Dendritic cell treated with granulocyte-macrophage colony-stimulating factor and Interleukin-4, amounts not matched to agents 40 ng/mL and 50 ng/mL, for 4 days (primary cell): ENCODE data around the gene NFIX.

ENCODE experiments used
- H3K27ac Mint-ChIP-seq: one replicate; pipeline ENCODE4 v1.8.0; 2022; ENCODE audit warnings: mild to moderate bottlenecking, mixed read lengths
- H3K27me3 Mint-ChIP-seq: one replicate; pipeline ENCODE4 v1.8.0; 2022; ENCODE audit warnings: mild to moderate bottlenecking, mixed read lengths
- H3K36me3 Mint-ChIP-seq: one replicate; pipeline ENCODE4 v1.8.0; 2022; ENCODE audit warnings: low read depth, mixed read lengths
- H3K4me1 Mint-ChIP-seq: one replicate; pipeline ENCODE4 v1.8.0; 2022; ENCODE audit warnings: low read depth, mixed read lengths
- H3K4me3 Mint-ChIP-seq: one replicate; pipeline ENCODE4 v1.8.0; 2022; ENCODE audit warnings: mild to moderate bottlenecking, moderate library complexity, mixed read lengths
- H3K9me3 Mint-ChIP-seq: one replicate; pipeline ENCODE4 v1.8.0; 2022; ENCODE audit warnings: mixed read lengths
- intact Hi-C: fragments of 100-400 bp; cut with micrococcal nuclease; formaldehyde crosslinking; loops from one replicate; pipeline ENCODE4 v1.15.0; 2022

The NFIX gene

DNA sequence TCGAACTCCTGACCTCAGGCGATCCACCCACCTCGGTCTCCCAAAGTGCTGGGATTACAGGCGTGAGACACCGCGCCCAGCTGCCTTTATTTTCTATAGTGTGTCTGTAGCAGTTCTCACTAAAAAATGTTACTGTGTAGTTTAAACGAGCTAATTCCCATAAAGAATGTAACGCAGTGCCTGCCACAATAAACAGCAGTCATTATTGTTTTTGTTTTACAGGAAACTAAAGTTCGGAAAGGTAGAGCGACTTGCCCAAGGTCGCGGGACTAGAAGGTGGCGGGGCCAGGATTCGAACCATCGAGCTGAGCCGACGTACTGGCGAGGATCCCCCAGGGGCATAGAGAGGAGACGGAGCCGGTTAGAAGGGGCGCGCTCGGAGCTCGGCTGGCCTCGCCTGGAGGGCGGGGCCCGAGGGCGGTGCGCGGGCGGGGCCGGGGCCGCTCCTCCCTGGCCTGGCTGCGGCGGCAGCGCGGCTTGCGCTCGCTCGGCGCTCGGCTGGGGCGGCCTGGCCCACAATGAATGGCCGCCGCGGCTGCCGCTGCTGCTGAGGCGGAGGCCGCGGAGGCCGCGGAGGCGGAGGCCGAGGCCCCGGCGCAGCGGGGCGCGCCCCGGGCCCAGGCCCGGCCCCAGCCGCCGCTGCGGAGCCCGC is 122.6 kb downstream of the NFIX start, which contains the start of gene NACC1:
Gene NACC1 (plus strand): TSS at position 493 of the 652 bp plus-strand sequence. CDS start 16,944 bp downstream, outside the sequence.
- intact Hi-C loops, result loop anchor here (2.0 kb wide), 1 partner anchor 33 kb away; the partner anchor contains the start of genes IER2 and STX10
- Mint-ChIP-seq H3K4me3 (peak within 1 kb of the TSS; percentile 89), H3K27ac (peak within 1 kb of the TSS; percentile 83), H3K9me3 (no peaks in the 10 kb centered on the region), H3K36me3 (peaks cover 60% of the 10 kb centered on the region), H3K4me1 (peaks cover 68% of the 10 kb centered on the region), H3K27me3 (no peaks in the 10 kb centered on the region)

- H3K27me3 Mint-ChIP-seq, result no peaks in the 10 kb centered on the region
- no peaks in the 10 kb centered on the region for H3K9me3 Mint-ChIP-seq
- peak overlapping the region; percentile 76 for H3K4me3 Mint-ChIP-seq
- intact Hi-C loops, result no loop called here
- H3K4me1 Mint-ChIP-seq, result peaks cover 75% of the 10 kb centered on the region
- H3K36me3 Mint-ChIP-seq, result peaks cover 60% of the 10 kb centered on the region
- peak overlapping the region; percentile 65 for H3K27ac Mint-ChIP-seq
Observed at GRCh38 chr19:13118424-13119193, 123.3 kb downstream of the NFIX start.

DNA sequence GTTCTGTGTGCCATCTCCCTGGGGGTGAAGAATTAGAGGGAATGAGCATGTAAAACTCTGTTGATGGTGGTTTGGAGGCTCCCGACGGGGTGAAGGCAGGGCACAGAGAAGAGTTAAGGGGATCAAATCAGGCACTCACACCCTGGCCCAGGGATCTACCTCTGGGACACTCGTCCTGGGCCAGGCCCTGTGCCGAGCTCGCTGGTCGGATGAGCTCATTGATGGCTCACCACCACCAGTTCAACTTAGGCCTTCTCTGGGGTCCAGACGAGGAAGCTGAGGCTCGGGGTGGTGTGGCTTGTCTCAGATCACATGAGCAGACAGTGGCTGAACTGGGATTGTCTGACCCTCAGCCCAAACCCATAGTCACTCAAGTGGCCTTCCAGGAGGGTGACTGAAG is 124.4 kb downstream of the NFIX start:
- H3K36me3 Mint-ChIP-seq, result peaks cover 56% of the 10 kb centered on the region
- H3K27me3 Mint-ChIP-seq, result no peaks in the 10 kb centered on the region
- peak overlapping the region; percentile 65 for H3K27ac Mint-ChIP-seq
- peak overlapping the region; percentile 76 for H3K4me3 Mint-ChIP-seq
- H3K4me1 Mint-ChIP-seq, result peaks cover 78% of the 10 kb centered on the region
- intact Hi-C loops, result no loop called here
- no peaks in the 10 kb centered on the region for H3K9me3 Mint-ChIP-seq

GRCh38 chr19:13120031-13120430 is 124.8 kb downstream of the NFIX start:
- Mint-ChIP-seq H3K9me3 (no peaks in the 10 kb centered on the region), H3K27ac (peak overlapping the region; percentile 65), H3K4me1 (peaks cover 76% of the 10 kb centered on the region), H3K36me3 (peaks cover 60% of the 10 kb centered on the region), H3K4me3 (peak overlapping the region; percentile 76), H3K27me3 (no peaks in the 10 kb centered on the region)
- intact Hi-C loops, result no loop called here

- H3K4me1 Mint-ChIP-seq, result peaks cover 68% of the 10 kb centered on the region
- H3K9me3 Mint-ChIP-seq, result no peaks in the 10 kb centered on the region
- no peak overlapping the region for H3K4me3 Mint-ChIP-seq
- peaks cover 68% of the 10 kb centered on the region for H3K36me3 Mint-ChIP-seq
- no peaks in the 10 kb centered on the region for H3K27me3 Mint-ChIP-seq
- intact Hi-C loops, result no loop called here
- peak overlapping the region; percentile 7 for H3K27ac Mint-ChIP-seq
Observed at GRCh38 chr19:13120817-13121216, 125.5 kb downstream of the NFIX start.

DNA sequence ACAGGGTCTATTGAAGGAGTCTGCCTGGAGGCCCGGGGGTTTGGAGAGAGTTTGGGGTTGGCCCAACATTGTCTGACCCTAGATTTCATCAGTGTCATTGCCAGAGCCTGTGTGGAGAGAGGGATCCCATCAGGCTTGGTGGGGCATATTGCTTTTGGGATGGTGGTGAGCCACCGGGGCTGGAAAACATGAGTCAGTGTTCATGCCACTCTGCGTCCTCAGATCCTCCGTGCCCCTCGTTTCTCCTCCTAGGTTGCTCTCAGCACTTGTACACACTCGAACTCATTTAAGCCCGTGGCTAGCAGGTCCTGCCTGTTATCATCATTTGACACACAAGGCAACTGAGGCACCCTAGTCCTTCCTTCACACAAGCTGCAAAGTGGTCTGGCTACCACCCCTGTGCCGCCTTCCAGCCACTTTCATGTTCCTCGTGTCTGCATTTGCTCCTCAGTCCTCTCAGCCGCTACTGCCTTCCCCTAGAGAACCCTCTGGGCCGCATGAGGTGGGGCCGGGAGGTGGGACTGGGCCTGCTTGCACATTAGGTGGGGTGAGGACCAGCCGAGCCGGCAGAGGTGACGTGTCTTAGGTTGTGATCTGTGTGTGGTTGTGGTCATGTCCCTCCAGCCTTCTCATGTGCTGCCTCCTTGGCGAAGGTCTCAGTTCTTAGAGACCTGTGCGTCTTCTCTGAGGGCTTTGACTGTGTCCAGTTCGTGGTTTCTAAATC is 126.4 kb downstream of the NFIX start:
- Mint-ChIP-seq H3K27ac (no peak overlapping the region), H3K9me3 (no peaks in the 10 kb centered on the region), H3K27me3 (no peaks in the 10 kb centered on the region), H3K4me1 (peaks cover 62% of the 10 kb centered on the region), H3K36me3 (peaks cover 70% of the 10 kb centered on the region), H3K4me3 (no peak overlapping the region)
- intact Hi-C loops, result no loop called here

DNA sequence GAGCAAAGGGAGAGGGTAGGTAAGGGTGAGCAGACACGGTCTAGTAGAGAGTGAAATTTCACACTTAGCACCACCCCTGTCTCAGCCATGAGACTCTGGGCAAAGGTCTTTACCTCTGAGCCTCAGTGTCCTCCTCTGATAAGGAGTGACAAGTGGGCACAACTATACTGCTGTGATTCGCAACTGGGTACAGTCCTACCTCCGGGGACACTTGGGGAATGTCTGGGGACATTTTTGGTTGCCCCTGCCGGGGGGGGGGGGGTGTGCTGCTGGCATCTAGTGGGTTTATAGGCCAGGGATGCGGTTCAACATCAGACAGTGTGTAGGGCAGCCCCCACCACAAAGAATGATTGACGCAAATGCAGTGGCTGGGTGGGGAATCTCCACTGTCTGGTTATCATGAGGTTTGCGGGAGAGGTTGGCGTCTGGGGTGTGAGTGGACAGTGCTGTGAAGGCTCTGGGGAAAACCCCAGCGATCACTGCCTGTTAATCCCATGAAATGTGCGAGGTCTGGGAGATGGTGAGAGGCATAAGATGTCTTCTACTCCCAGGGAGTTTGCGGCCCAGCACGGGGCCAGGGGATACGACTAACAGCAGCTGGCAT is 127.1 kb downstream of the NFIX start:
- no peaks in the 10 kb centered on the region for H3K27me3 Mint-ChIP-seq
- intact Hi-C loops, result no loop called here
- peaks cover 57% of the 10 kb centered on the region for H3K4me1 Mint-ChIP-seq
- H3K36me3 Mint-ChIP-seq, result peaks cover 71% of the 10 kb centered on the region
- H3K27ac Mint-ChIP-seq, result no peak overlapping the region
- no peaks in the 10 kb centered on the region for H3K9me3 Mint-ChIP-seq
- H3K4me3 Mint-ChIP-seq, result no peak overlapping the region

DNA sequence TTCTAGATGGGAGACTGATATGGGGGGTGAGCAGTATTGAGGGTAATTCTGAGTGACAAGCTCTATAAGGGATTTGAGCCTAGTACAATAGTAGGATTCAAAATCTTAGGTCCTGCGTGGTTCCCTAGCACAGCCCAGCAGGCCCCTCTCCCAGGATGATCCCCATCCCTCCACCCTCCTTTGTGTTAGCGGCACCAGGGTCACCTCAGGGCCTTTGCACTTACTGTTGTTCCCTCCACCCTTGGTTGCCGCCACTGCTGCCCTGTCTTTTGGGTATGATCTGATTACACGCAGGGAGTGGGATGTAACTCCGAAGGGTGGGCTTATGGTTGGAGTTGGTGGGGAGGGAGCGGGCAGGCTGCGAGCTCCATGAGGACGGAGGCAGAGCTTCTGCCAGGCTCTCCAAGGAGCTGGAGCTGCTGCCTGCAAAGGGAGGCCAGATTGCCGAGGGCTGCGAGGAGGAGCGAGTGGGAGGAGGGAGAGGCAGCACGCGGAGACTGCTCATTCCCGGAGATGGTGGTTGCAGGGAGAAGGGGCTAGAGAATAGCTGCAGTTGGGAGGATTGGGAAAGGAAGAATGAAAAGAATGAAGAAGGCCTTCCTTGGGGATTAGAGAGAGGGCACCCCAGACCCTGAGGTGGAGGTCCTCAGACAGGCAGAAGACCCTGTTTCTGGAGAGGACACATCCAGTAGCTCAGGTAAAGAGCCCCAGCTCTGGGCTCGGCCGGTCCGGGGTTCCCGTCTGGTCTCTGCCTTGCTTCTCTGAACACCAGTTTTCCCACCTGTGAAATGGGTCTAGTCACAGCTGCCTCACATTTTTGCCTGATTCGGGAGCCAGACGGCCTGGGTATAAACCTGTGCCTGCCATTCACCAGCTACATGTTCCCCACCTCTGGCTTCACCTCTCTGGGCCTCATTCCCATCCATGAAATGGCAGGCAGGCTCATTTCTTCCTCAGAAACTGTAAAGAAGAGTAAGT is 128.0 kb downstream of the NFIX start:
- Mint-ChIP-seq H3K4me1 (peaks cover 58% of the 10 kb centered on the region), H3K27me3 (no peaks in the 10 kb centered on the region), H3K9me3 (no peaks in the 10 kb centered on the region), H3K4me3 (no peak overlapping the region), H3K36me3 (peaks cover 65% of the 10 kb centered on the region), H3K27ac (peak overlapping the region; percentile 21)
- intact Hi-C loops, result no loop called here

GRCh38 chr19:13127051-13127450 is 131.8 kb downstream of the NFIX start:
- intact Hi-C loops, result no loop called here
- no peaks in the 10 kb centered on the region for H3K9me3 Mint-ChIP-seq
- peaks cover 47% of the 10 kb centered on the region for H3K4me1 Mint-ChIP-seq
- H3K4me3 Mint-ChIP-seq, result no peak overlapping the region
- H3K27ac Mint-ChIP-seq, result no peak overlapping the region
- no peaks in the 10 kb centered on the region for H3K27me3 Mint-ChIP-seq
- H3K36me3 Mint-ChIP-seq, result peaks cover 65% of the 10 kb centered on the region

DNA sequence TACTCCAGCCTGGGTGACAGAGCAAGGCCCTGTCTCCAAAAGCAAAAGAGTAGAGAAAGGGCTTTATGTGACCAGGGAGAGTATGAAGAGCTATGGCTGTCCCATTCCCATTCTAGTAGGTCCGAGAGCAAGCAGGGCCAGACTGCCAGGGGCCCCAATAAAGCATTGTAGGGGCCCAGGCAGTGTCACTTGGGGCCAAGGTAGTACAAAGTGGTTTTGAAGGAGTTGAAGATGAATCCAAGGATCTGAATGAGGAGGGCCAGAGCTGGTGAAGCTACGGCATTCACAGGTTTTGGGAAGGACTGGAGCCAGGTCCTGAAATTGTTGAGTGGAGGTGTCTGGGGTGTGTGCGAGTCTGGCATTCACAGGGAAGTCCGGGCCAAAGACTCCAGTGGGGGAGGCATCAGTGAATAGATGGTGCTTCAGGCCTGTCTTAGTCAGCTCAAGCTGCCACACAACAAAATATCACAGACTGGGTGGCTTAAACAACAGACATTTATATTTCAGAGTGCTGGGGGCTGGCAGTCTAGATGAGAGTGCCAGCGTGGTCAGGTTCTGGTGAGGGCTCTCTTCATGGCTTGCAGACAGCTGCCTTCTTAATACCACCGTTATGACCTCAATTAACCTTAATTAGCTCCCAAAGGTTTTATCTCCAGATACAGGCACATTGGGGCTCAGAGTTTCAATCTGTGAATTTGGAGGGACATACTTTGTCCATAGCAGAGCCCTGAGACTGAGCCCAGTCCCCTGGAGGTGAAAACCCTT is 132.7 kb downstream of the NFIX start:
- intact Hi-C loops, result no loop called here
- Mint-ChIP-seq H3K4me3 (no peak overlapping the region), H3K4me1 (peaks cover 44% of the 10 kb centered on the region), H3K27me3 (no peaks in the 10 kb centered on the region), H3K27ac (no peak overlapping the region), H3K9me3 (no peaks in the 10 kb centered on the region), H3K36me3 (peaks cover 62% of the 10 kb centered on the region)

DNA sequence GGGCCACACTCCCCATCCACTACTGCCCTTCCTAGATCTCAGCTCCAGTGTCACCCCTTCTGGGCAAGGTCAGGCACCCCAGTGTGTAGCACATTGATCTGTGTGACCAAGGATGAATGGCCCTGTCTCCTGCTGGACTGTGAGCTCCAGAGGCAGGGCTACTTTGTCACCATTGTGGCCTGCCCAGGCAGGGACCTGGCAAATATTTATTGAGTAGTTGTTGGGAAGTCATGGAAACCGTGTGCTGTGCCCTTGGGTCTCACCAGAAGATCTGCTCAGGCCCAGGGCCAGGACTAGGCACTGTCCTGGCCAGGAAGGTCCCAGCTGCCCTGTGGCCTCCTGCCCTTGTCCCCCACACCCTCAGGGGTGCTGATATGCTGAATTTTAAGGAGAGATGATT is 133.3 kb downstream of the NFIX start:
- Mint-ChIP-seq H3K27me3 (no peaks in the 10 kb centered on the region), H3K4me3 (no peak overlapping the region), H3K4me1 (peaks cover 44% of the 10 kb centered on the region), H3K9me3 (no peaks in the 10 kb centered on the region), H3K36me3 (peaks cover 62% of the 10 kb centered on the region), H3K27ac (no peak overlapping the region)
- intact Hi-C loops, result no loop called here

GRCh38 chr19:13129384-13129783 is 134.1 kb downstream of the NFIX start:
- Mint-ChIP-seq H3K9me3 (no peaks in the 10 kb centered on the region), H3K4me3 (no peak overlapping the region), H3K27ac (no peak overlapping the region), H3K27me3 (no peaks in the 10 kb centered on the region), H3K36me3 (peaks cover 61% of the 10 kb centered on the region), H3K4me1 (peaks cover 40% of the 10 kb centered on the region)
- intact Hi-C loops, result no loop called here
